ENCODE results near the gene CIITA.
"Not testable (repeated sequence)": the region's sequence is repeated elsewhere in the genome, so short reads cannot be mapped to it uniquely, and the experiment has no call there.

The CIITA gene

GRCh38 chr16:10936272-10936984 is 59.4 kb downstream of the CIITA start:
- DNase-seq: no peak

- DNase-seq: no peak
Observed at GRCh38 chr16:10937068-10937859, 60.3 kb downstream of the CIITA start.

- no peak for DNase-seq
Observed at GRCh38 chr16:10938321-10938720, 61.3 kb downstream of the CIITA start.

GRCh38 chr16:10938796-10939648 is 62.0 kb downstream of the CIITA start:
- DNase-seq: no peak

GRCh38 chr16:10939649-10940234 is 62.7 kb downstream of the CIITA start:
- no peak for DNase-seq

GRCh38 chr16:10940501-10941079 is 63.6 kb downstream of the CIITA start:
- no peak for DNase-seq

- DNase-seq: no peak
Observed at GRCh38 chr16:10941127-10941933, 64.3 kb downstream of the CIITA start.

- not testable (repeated sequence) for DNase-seq
Observed at GRCh38 chr16:10941935-10942351, 64.9 kb downstream of the CIITA start.

GRCh38 chr16:10942352-10943063 is 65.5 kb downstream of the CIITA start, which contains the start of gene DEXI:
Gene DEXI (minus strand): TSS chr16:10942468. CDS start chr16:10942005, 463 bp downstream.
- peak; percentile 94 to 95 for DNase-seq

GRCh38 chr16:10943064-10943353 is 66.0 kb downstream of the CIITA start:
- DNase-seq: no peak

- DNase-seq: peak; percentile 96
Observed at GRCh38 chr16:10944249-10945064, 67.5 kb downstream of the CIITA start, which contains the start of gene CLEC16A. Gene CLEC16A (plus strand): TSS chr16:10944564. CDS start chr16:10944718, 154 bp downstream.

- no peak for DNase-seq
Observed at GRCh38 chr16:10945065-10945787, 68.2 kb downstream of the CIITA start.

- no peak for DNase-seq
Observed at GRCh38 chr16:10946308-10946707, 69.3 kb downstream of the CIITA start.

- DNase-seq: no peak
Observed at GRCh38 chr16:10947211-10947787, 70.3 kb downstream of the CIITA start.

GRCh38 chr16:10949424-10949970 is 72.5 kb downstream of the CIITA start:
- DNase-seq: peak; percentile 53 to 78

GRCh38 chr16:10950393-10950792 is 73.4 kb downstream of the CIITA start:
- DNase-seq: no peak

- DNase-seq: no peak
Observed at GRCh38 chr16:10951026-10951425, 74.0 kb downstream of the CIITA start.

- DNase-seq: no peak
Observed at GRCh38 chr16:10954903-10955302, 77.9 kb downstream of the CIITA start.

All from CD4-positive, alpha-beta T cell treated with Interleukin-4 for 1 hour (primary cell).